Measurements from ENCODE around the gene SLC20A1. TPM values are rescaled to one million over a fixed set of nuclear protein-coding genes. Genes with fewer than 3 reads are reported as not detected.
"Not testable (repeated sequence)": the region's sequence is repeated elsewhere in the genome, so short reads cannot be mapped to it uniquely, and the experiment has no call there.

The SLC20A1 gene
- total RNA-seq, 1 donor, result 96.3 TPM

GRCh38 chr2:112604952-112605351 lies 40.8 kb upstream of the SLC20A1 start:
- no peak for TF ChIP-seq CTCF (IDR thresholded peaks at IDR 0.05; ENCODE audit: insufficient read depth, low read depth, low read length)
- DNase-seq (ENCODE audit: low read depth), result no peak
- no peak overlapping the region for H3K4me3 ChIP-seq (ENCODE audit: low read depth, low read length)

- no peak for TF ChIP-seq CTCF (IDR thresholded peaks at IDR 0.05; ENCODE audit: insufficient read depth, low read depth, low read length)
- H3K4me3 ChIP-seq (ENCODE audit: low read depth, low read length), result no peak overlapping the region
- no peak for DNase-seq (ENCODE audit: low read depth)
These were observed 39.8 kb upstream of the SLC20A1 start for GRCh38 chr2:112605926-112606325.

GRCh38 chr2:112606547-112606946 lies 39.2 kb upstream of the SLC20A1 start:
- TF ChIP-seq CTCF (IDR thresholded peaks at IDR 0.05; ENCODE audit: insufficient read depth, low read depth, low read length), result no peak
- DNase-seq (ENCODE audit: low read depth), result no peak
- H3K4me3 ChIP-seq (ENCODE audit: low read depth, low read length), result no peak overlapping the region

- TF ChIP-seq CTCF (IDR thresholded peaks at IDR 0.05; ENCODE audit: insufficient read depth, low read depth, low read length), result no peak
- H3K4me3 ChIP-seq (ENCODE audit: low read depth, low read length), result no peak overlapping the region
These were observed 37.9 kb upstream of the SLC20A1 start for GRCh38 chr2:112607680-112608438.

GRCh38 chr2:112609320-112609719 lies 36.4 kb upstream of the SLC20A1 start:
- not testable (repeated sequence) for DNase-seq (ENCODE audit: low read depth)

More at GRCh38 chr2:112607680-112608438, 37.9 kb upstream of the SLC20A1 start:
- no peak for DNase-seq (ENCODE audit: low read depth)

GRCh38 chr2:112612283-112612682 lies 33.5 kb upstream of the SLC20A1 start:
- not testable (repeated sequence) for H3K4me3 ChIP-seq (ENCODE audit: low read depth, low read length); DNase-seq (ENCODE audit: low read depth)

More at GRCh38 chr2:112609320-112609719, 36.4 kb upstream of the SLC20A1 start:
- not testable (repeated sequence) for H3K4me3 ChIP-seq (ENCODE audit: low read depth, low read length)

- no peak overlapping the region for H3K4me3 ChIP-seq (ENCODE audit: low read depth, low read length)
- no peak for TF ChIP-seq CTCF (IDR thresholded peaks at IDR 0.05; ENCODE audit: insufficient read depth, low read depth, low read length)
- peak; percentile 46 for DNase-seq (ENCODE audit: low read depth)
These were observed 31.4 kb upstream of the SLC20A1 start for GRCh38 chr2:112614201-112614840.

GRCh38 chr2:112615051-112615450 lies 30.7 kb upstream of the SLC20A1 start:
- DNase-seq (ENCODE audit: low read depth), result no peak
- no peak for TF ChIP-seq CTCF (IDR thresholded peaks at IDR 0.05; ENCODE audit: insufficient read depth, low read depth, low read length)
- no peak overlapping the region for H3K4me3 ChIP-seq (ENCODE audit: low read depth, low read length)

GRCh38 chr2:112615798-112616197 lies 29.9 kb upstream of the SLC20A1 start:
- H3K4me3 ChIP-seq (ENCODE audit: low read depth, low read length); DNase-seq (ENCODE audit: low read depth): not testable (repeated sequence)
